SK-N-SH (cell line): Measurements from ENCODE around the gene NDOR1. TPM values are rescaled to one million over a fixed set of nuclear protein-coding genes. Genes with fewer than 3 reads are reported as not detected.

Experiments used
- CTCF ChIA-PET: fragments of 300-600, 350-600 bp; formaldehyde crosslinking; extraction: SDS; loops from one replicate; lab custom pipeline; 2021; lab: Yijun Ruan, JAX
- POLR2A ChIA-PET: fragments of 350-600 bp; sonication (Branson Sonifier 250); formaldehyde crosslinking; extraction: SDS; loops from one replicate; lab custom pipeline; 2020; ENCODE audit warnings: antibody characterized with exemption, inconsistent platforms; lab: Yijun Ruan, JAX
- DNase-seq: peaks from one replicate; pipeline ENCODE4 v3.0.0; 2012
- H2AFZ ChIP-seq: fragments of 200-600 bp; sonication (generic); 2 replicates; pipeline ENCODE4 v1.8.1; 2016; ENCODE audit warnings: antibody characterized with exemption, mild to moderate bottlenecking, low read depth
- H3F3A ChIP-seq: fragments of 200-600 bp; sonication (generic); replicated peaks from 2 replicates; pipeline ENCODE3; 2016; ENCODE audit warnings: antibody characterized with exemption, mild to moderate bottlenecking; ENCODE audit not compliant: insufficient read depth
- H3K27ac ChIP-seq, 2 experiments: fragments of 200-500 bp in 1 of 2; fragments of 200-600 bp in 1 of 2; sonication (Bioruptor generic) in 1 of 2; sonication (generic), shearing (Covaris generic) in 1 of 2; 2 replicates each; pipeline versions ENCODE4 v1.5.1 to v1.6.1; 2014 to 2016; ENCODE audit warnings: low read depth in 2 of 2, inconsistent platforms in 1 of 2, low read length in 1 of 2, mild to moderate bottlenecking in 1 of 2, mixed read lengths in 1 of 2
- H3K27me3 ChIP-seq: fragments of 200-600 bp; sonication (generic), shearing (Covaris generic); 2 replicates; pipeline ENCODE4 v1.6.1; 2016; ENCODE audit warnings: mixed run types; ENCODE audit not compliant: insufficient read depth
- H3K36me3 ChIP-seq, 2 experiments: fragments of 200-500 bp in 1 of 2; fragments of 200-600 bp in 1 of 2; sonication (Bioruptor generic) in 1 of 2; sonication (generic) in 1 of 2; replicated peaks in 1 of 2; 2 replicates each; pipeline versions ENCODE3 to v1.5.1; 2014 to 2016; ENCODE audit warnings: low read length in 1 of 2, mild to moderate bottlenecking in 1 of 2; ENCODE audit not compliant: insufficient read depth in 2 of 2, control insufficient read depth in 1 of 2
- H3K4me1 ChIP-seq, 2 experiments: fragments of 200-500 bp in 1 of 2; fragments of 200-600 bp in 1 of 2; sonication (Bioruptor generic) in 1 of 2; sonication (generic), shearing (Covaris generic) in 1 of 2; 2 replicates each; pipeline versions ENCODE4 v1.5.1 to v1.6.1; 2014 to 2016; ENCODE audit warnings: low read depth in 1 of 2, low read length in 1 of 2, mixed run types in 1 of 2; ENCODE audit not compliant: insufficient read depth in 2 of 2, control insufficient read depth in 1 of 2
- H3K4me2 ChIP-seq: fragments of 200-600 bp; sonication (generic), shearing (Covaris generic); 2 replicates; pipeline ENCODE4 v1.6.1; 2017; ENCODE audit warnings: mixed run types
- H3K4me3 ChIP-seq, 2 experiments: fragments of 200-500 bp in 1 of 2; fragments of 200-600 bp in 1 of 2; sonication (Bioruptor generic) in 1 of 2; sonication (generic), shearing (Covaris generic) in 1 of 2; 2 replicates each; pipeline versions ENCODE4 v1.5.1 to v1.8.1; 2014 to 2016; ENCODE audit warnings: low read depth in 2 of 2, inconsistent platforms in 1 of 2, low read length in 1 of 2, mild to moderate bottlenecking in 1 of 2, mixed read lengths in 1 of 2, moderate library complexity in 1 of 2
- H3K79me2 ChIP-seq: fragments of 200-600 bp; sonication (generic); 2 replicates; pipeline ENCODE4 v1.8.1; 2017; ENCODE audit warnings: mild to moderate bottlenecking; ENCODE audit not compliant: insufficient read depth
- H3K9ac ChIP-seq: fragments of 200-600 bp; sonication (generic); 2 replicates; pipeline ENCODE4 v1.6.1; 2017; ENCODE audit warnings: mixed run types
- H3K9me2 ChIP-seq: fragments of 200-600 bp; sonication (generic); 2 replicates; pipeline ENCODE4 v1.6.1; 2017; ENCODE audit warnings: mixed run types
- H3K9me3 ChIP-seq: fragments of 200-600 bp; sonication (generic); 2 replicates; pipeline ENCODE4 v1.6.1; 2017; ENCODE audit warnings: mixed run types, mild to moderate bottlenecking, moderate library complexity
- H4K20me1 ChIP-seq: fragments of 200-600 bp; sonication (generic); 2 replicates; pipeline ENCODE4 v1.6.1; 2017; ENCODE audit warnings: mild to moderate bottlenecking, mixed run types; ENCODE audit not compliant: insufficient read depth
- CHD2 ChIP-seq: fragments of 150-350 bp; IDR thresholded peaks from 2 replicates; pipeline ENCODE4 v1.6.1; 2018; ENCODE audit warnings: low read length; ENCODE audit not compliant: partially characterized antibody
- ELF1 ChIP-seq: IDR thresholded peaks from 2 replicates; pipeline ENCODE4 v1.4.0; 2012
- EP300 ChIP-seq, 2 experiments: IDR thresholded peaks; 2 replicates each; pipeline versions ENCODE4 v1.4.0 to v1.6.1; 2012; ENCODE audit warnings: borderline replicate concordance in 1 of 2, low read depth in 1 of 2, low read length in 1 of 2
- FOSL2 ChIP-seq: IDR thresholded peaks from 2 replicates; pipeline ENCODE4 v1.4.0; 2012; ENCODE audit warnings: low read depth, mild to moderate bottlenecking, moderate library complexity, borderline replicate concordance
- FOXJ3 ChIP-seq: sonication (generic); formaldehyde crosslinking; IDR thresholded peaks from 2 replicates; pipeline ENCODE4 v1.5.1; 2020; ENCODE audit warnings: mild to moderate bottlenecking, missing genetic modification reagents
- FOXM1 ChIP-seq: IDR thresholded peaks from 2 replicates; pipeline ENCODE4 v1.4.0; 2012; ENCODE audit warnings: low read depth, mild to moderate bottlenecking
- JUND ChIP-seq: IDR thresholded peaks from 2 replicates; pipeline ENCODE4 v1.4.0; 2012
- MAX ChIP-seq: IDR thresholded peaks from 2 replicates; pipeline ENCODE4 v1.4.0; 2012; ENCODE audit warnings: low read depth
- MXI1 ChIP-seq: IDR thresholded peaks from 2 replicates; pipeline ENCODE4 v1.6.1; 2012; ENCODE audit warnings: mild to moderate bottlenecking, low read depth, low read length, improper control_type of control experiment
- NFIC ChIP-seq: IDR thresholded peaks from 2 replicates; pipeline ENCODE4 v1.4.0; 2012; ENCODE audit warnings: borderline replicate concordance
- NRF1 ChIP-seq: IDR thresholded peaks from 2 replicates; pipeline ENCODE4 v1.6.1; 2012; ENCODE audit warnings: low read depth, mild to moderate bottlenecking, low read length
- RAD21 ChIP-seq: IDR thresholded peaks from 2 replicates; pipeline ENCODE4 v1.6.1; 2012; ENCODE audit warnings: mild to moderate bottlenecking, low read length
- RFX5 ChIP-seq: IDR thresholded peaks from 2 replicates; pipeline ENCODE4 v1.6.1; 2012; ENCODE audit warnings: mild to moderate bottlenecking, improper control_type of control experiment, low read length
- TAF1 ChIP-seq: IDR thresholded peaks from 2 replicates; pipeline ENCODE4 v1.6.1; 2012; ENCODE audit warnings: low read depth, mild to moderate bottlenecking, low read length, moderate library complexity, borderline replicate concordance
- YY1 ChIP-seq: IDR thresholded peaks from 2 replicates; pipeline ENCODE4 v1.4.0; 2012; ENCODE audit warnings: low read depth, mild to moderate bottlenecking
- WGBS: methylation state at CpG from one replicate; pipeline ENCODE4 v1.1.6; 2017; ENCODE audit warnings: low lambda C conversion rate; 5-methylcytosine and 5-hydroxymethylcytosine counted together
- polyA plus RNA-seq, 3 experiments: library from polyadenylated mRNA; depleted of rRNA; stranded (reverse); fragments of >200 nt; gene quantifications; 2 replicates each; pipeline ENCODE4 v1.2.3, GENCODE V29; 2012
- TF ChIP-seq, protein P1 (sequence below): IDR thresholded peaks from 2 replicates; pipeline ENCODE4 v1.4.0; 2012; ENCODE audit warnings: low read depth, borderline replicate concordance

The NDOR1 gene
- polyA plus RNA-seq, 1 of the 3 experiments (the other 2 are of a cell fraction) = 8.6 TPM

GRCh38 chr9:137262909-137263285 is 57.4 kb downstream of the NDOR1 start:
- H3K27me3 ChIP-seq = no peaks in the 10 kb centered on the region
- peaks cover 22% of the 10 kb centered on the region for H3K79me2 ChIP-seq
- POLR2A ChIA-PET = interaction anchor here (1.6 kb wide), 1 partner anchor 10 kb away, joined by 8 read pairs; no protein-coding TSS in a partner anchor
- no peak for TF ChIP-seq EP300 (IDR thresholded peaks at IDR 0.05; ENCODE audit: borderline replicate concordance in 1 of 2, low read depth in 1 of 2, low read length in 1 of 2)
- TF ChIP-seq NRF1 = no peak
- TF ChIP-seq CHD2 = no peak
- TF ChIP-seq MXI1 = no peak
- TF ChIP-seq FOXM1 = no peak
- no peak for TF ChIP-seq ELF1
- no peak for TF ChIP-seq RFX5
- no peak for TF ChIP-seq JUND
- TF ChIP-seq TAF1 = no peak
- no peak for TF ChIP-seq RAD21
- TF ChIP-seq YY1 = no peak
- no peak for TF ChIP-seq NFIC
- no peak for TF ChIP-seq FOXJ3
- TF ChIP-seq, all 33 proteins: peak for 0
- Histone ChIP-seq H3K9ac (no peak overlapping the region), H4K20me1 (no peaks in the 10 kb centered on the region), H3K36me3 (peaks cover 19 to 32% of the 10 kb centered on the region in 2 experiments), H3K4me2 (no peak overlapping the region), H3K9me2 (no peaks in the 10 kb centered on the region), H3F3A (peaks cover 3% of the 10 kb centered on the region), H3K4me3 (no peak overlapping the region), H3K4me1 (no peaks in the 10 kb centered on the region), H2AFZ (no peak overlapping the region), H3K9me3 (no peaks in the 10 kb centered on the region), H3K27ac (no peak overlapping the region)
- no peak for DNase-seq
- CTCF ChIA-PET = interaction anchor here (0.8 to 3.1 kb wide), 3 partner anchors 11 to 25 kb away, joined by 3 to 26 read pairs (median 18); partner anchors contain the start of gene TUBB4B
- WGBS = 93% methylated on average over 24 of the region's 24 CpGs

GRCh38 chr9:137263506-137263905 is 58.0 kb downstream of the NDOR1 start:
- H4K20me1 ChIP-seq = no peaks in the 10 kb centered on the region
- H3K4me1 ChIP-seq = no peaks in the 10 kb centered on the region
- no peaks in the 10 kb centered on the region for H3K27me3 ChIP-seq
- CTCF ChIA-PET = interaction anchor here (0.8 to 3.1 kb wide), 2 partner anchors 10 to 23 kb away, joined by 3 to 18 read pairs; partner anchors contain the start of gene TUBB4B
- H3K4me3 ChIP-seq = no peak overlapping the region
- H3K9ac ChIP-seq = no peak overlapping the region
- no peaks in the 10 kb centered on the region for H3K9me2 ChIP-seq
- no peak for DNase-seq
- WGBS = 90% methylated on average over 8 of the region's 10 CpGs
- TF ChIP-seq ELF1 (no peak), MAX (no peak), EP300 (IDR thresholded peaks at IDR 0.05; ENCODE audit: borderline replicate concordance in 1 of 2, low read depth in 1 of 2, low read length in 1 of 2) (no peak), FOXM1 (no peak), FOSL2 (no peak)
- TF ChIP-seq, protein P1, sequence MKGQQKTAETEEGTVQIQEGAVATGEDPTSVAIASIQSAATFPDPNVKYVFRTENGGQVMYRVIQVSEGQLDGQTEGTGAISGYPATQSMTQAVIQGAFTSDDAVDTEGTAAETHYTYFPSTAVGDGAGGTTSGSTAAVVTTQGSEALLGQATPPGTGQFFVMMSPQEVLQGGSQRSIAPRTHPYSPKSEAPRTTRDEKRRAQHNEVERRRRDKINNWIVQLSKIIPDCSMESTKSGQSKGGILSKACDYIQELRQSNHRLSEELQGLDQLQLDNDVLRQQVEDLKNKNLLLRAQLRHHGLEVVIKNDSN = no peak
- POLR2A ChIA-PET = no interaction called here
- peaks cover 3% of the 10 kb centered on the region for H3F3A ChIP-seq
- no peak overlapping the region for H3K4me2 ChIP-seq
- no peaks in the 10 kb centered on the region for H3K9me3 ChIP-seq
- H3K79me2 ChIP-seq = peaks cover 15% of the 10 kb centered on the region
- peaks cover 19 to 33% of the 10 kb centered on the region in 2 experiments for H3K36me3 ChIP-seq
- H2AFZ ChIP-seq = no peak overlapping the region
- no peak overlapping the region for H3K27ac ChIP-seq
